COLO668 (cell line): ENCODE data around the gene STK11.
"Not testable (repeated sequence)": the region's sequence is repeated elsewhere in the genome, so short reads cannot be mapped to it uniquely, and the experiment has no call there.

Experiments used
- DNase-seq: peaks from one replicate; lab custom pipeline; 2025; ENCODE audit not compliant: unreplicated experiment; lab: John Stamatoyannopoulos, UW

The STK11 gene

GRCh38 chr19:1168572-1169410 lies 36.8 kb upstream of the STK11 start:
- no peak for DNase-seq

- no peak for DNase-seq
Measured at GRCh38 chr19:1169411-1169791, 36.2 kb upstream of the STK11 start.

GRCh38 chr19:1169921-1170885 lies 35.4 kb upstream of the STK11 start:
- no peak for DNase-seq

- peak; percentile 64 for DNase-seq
Measured at GRCh38 chr19:1170938-1171754, 34.4 kb upstream of the STK11 start.

- peak; percentile 68 for DNase-seq
Measured at GRCh38 chr19:1171755-1172352, 33.7 kb upstream of the STK11 start.

GRCh38 chr19:1172353-1173158 lies 33.0 kb upstream of the STK11 start:
- peak; percentile 42 for DNase-seq

GRCh38 chr19:1173159-1173844 lies 32.3 kb upstream of the STK11 start:
- DNase-seq, result peak; percentile 33

GRCh38 chr19:1173845-1174809 lies 31.5 kb upstream of the STK11 start, which contains the start of gene SBNO2:
TSS of gene SBNO2 (minus strand) at chr19:1174268. CDS start at chr19:1154276, 19,992 bp downstream.
- peak; percentile 88 for DNase-seq

- DNase-seq, result no peak
Measured at GRCh38 chr19:1177322-1178114, 28.1 kb upstream of the STK11 start.

GRCh38 chr19:1181606-1182005 lies 24.0 kb upstream of the STK11 start:
- DNase-seq, result peak; percentile 44

GRCh38 chr19:1182068-1182467 lies 23.5 kb upstream of the STK11 start:
- no peak for DNase-seq

- DNase-seq, result no peak
Measured at GRCh38 chr19:1182727-1183126, 22.9 kb upstream of the STK11 start.

GRCh38 chr19:1183543-1184172 lies 21.9 kb upstream of the STK11 start:
- DNase-seq, result peak; percentile 38

GRCh38 chr19:1189419-1189818 lies 16.2 kb upstream of the STK11 start:
- DNase-seq, result no peak

- no peak for DNase-seq
Measured at GRCh38 chr19:1199531-1199930, 6.0 kb upstream of the STK11 start.

- DNase-seq, result not testable (repeated sequence)
Measured at GRCh38 chr19:1200614-1201013, 5.0 kb upstream of the STK11 start.
